ENCODE results near the gene DPYSL4.
"Not testable (repeated sequence)": the region's sequence is repeated elsewhere in the genome, so short reads cannot be mapped to it uniquely, and the experiment has no call there.

The DPYSL4 gene

DNA sequence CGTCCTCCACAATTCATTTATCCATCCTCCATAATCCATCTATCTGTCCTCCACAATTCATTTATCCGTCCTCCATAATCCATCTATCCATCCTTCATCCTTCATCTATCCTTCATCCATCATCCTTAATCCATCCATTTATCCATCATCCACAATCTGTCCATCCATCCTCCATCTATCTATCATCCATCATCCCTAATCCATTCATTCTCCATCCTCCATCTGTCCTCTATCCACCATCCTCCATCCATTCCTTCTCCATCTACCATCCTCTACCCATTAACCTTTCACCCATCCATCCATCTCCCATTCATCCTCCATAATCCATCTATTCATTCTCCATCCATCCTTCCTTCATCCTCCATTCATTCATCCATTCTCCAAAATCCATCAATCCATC, 36.0 kb upstream of the DPYSL4 start:
- no peak for DNase-seq

DNA sequence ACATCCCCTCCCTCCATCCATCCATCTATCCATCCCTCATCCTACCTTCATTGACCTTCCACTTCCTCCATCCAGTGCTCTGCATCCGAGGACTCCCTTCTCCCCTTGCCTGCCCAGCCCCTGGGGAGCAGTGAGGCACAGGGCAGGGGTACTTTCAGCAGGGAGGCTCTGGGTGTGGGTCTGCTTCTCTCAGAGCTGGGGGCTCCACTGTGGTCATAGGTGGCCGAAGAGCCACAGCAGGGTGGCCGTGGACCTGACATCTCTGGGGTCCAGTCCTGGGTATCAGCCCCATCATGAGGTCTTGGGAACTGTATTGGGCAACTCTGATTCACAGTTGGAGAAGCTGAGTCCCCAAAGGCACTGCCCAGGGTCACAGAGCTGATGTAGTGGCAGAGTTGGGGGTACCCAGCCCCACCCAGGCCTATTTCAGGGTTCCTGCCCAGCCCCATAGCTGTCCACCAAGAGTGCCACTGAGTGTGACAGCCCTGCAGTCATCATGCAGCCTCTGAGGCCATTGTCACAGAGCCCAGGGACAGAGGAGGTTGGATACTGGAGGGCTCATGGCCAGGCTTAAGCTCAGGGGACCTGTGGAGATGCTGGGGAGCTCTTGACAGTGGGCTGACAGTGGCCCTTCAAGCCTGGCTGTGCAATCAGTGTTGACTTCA, 35.3 kb upstream of the DPYSL4 start:
- no peak for DNase-seq

DNA sequence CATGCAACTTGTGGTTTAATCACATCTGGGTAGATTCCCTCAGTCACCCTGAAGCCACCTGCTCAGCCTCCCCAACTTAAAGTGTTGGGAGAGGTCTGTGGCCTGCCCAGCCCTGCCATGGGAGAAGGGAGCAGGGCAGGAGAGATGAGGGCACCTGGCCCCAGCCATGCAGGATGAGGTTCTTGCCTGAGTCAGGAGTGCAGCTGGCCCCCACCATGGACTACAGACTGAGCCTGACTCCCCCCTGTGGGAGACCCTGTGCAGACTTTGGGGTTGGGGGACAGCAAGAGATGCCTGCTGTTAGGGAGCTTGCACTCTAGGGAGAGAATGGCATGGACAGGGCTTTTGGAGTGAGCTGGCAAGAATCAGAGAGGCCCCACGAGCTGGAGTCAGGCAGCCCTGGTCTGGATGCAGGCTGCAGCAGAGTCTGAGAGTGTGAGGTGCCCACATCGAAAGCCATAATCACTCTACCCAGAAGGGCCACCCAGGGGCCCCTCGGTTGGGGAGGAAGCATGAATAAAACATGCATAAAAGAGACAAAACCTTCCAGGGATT, 34.7 kb upstream of the DPYSL4 start:
- DNase-seq = no peak

GRCh38 chr10:132152896-132153580, 33.7 kb upstream of the DPYSL4 start:
- no peak for DNase-seq

DNA sequence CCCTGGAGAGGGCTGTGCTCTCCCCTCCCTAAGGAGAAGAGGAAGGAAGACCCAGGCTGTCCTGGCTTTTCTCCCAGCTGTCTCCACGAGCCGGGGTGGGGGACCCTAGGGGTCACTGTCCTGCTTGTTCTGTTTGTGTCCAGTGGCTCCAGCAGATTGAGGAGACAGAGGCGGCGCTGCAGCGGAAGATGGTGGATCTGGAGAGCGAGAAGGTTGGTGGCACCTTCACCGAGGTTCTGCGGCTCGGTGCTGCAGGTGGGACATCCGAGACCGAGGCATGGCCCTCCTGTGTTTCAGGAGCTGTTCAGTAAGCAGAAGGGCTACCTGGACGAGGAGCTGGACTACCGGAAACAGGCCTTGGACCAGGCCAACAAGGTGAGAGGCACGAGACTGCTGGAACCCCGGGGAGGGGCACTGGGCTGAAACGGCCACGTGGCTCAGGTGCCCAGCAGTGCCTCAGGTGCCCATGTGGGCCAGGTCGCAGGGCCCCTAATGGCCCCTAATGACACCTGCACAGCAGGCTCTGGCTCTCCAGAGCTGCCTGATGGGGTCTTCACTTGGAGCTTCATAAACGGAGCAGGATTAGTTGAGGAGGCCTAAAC, 33.0 kb upstream of the DPYSL4 start:
- DNase-seq = no peak

GRCh38 chr10:132154440-132154839, 32.3 kb upstream of the DPYSL4 start:
- no peak for DNase-seq

GRCh38 chr10:132154931-132155330, 31.8 kb upstream of the DPYSL4 start:
- no peak for DNase-seq

DNA sequence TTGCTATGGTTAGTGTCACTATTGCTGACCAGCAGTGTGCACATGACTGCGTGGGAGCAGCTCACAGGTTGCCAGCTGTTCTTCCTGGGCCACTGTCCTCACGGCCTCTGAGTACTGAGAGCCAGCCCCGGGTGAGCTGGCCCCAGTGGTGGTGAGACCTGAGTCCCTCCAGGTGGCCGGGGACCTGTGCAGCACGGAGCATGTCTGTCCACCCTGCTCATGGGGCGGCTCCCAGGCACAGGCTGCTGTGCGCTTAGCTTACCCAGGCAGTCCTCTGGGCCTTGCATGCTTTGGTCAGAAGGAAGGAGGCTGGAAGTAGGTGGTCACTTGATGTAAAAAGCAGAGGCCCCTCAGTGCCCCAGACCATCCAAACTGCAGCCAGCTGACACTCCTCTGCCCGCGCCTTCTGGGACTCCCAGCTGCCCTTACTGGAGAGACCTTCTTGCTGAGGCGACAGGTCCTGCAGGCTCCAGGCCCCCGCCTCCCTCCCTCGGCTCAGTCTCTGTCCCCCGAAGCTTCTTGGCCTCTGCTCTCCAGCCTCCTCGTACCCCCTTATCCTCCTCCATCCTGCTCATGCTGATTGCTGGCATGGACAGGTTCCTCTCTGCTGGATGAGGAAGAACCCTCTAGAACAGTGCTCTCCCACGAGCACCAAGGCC, 30.9 kb upstream of the DPYSL4 start:
- no peak for DNase-seq

DNA sequence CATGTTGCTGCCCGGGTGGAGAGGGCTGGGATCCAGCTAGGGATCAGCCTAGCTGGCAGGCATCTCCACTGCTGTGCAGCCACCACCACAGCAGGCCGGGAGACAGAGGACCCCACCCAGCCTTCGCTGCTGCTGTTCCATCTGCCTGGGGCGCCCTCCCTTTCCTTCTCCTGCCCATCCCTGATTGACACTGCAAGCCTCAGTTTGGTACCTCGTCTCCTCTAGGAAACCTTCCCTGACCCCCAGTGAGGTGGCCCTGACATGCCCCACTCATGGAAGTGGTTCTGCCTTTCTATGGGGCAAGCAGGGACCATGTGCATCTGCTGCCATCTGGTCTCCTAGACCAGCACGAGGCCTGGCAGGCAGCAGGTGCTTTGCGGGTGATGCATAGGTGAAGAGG, 30.4 kb upstream of the DPYSL4 start:
- DNase-seq = no peak

DNA sequence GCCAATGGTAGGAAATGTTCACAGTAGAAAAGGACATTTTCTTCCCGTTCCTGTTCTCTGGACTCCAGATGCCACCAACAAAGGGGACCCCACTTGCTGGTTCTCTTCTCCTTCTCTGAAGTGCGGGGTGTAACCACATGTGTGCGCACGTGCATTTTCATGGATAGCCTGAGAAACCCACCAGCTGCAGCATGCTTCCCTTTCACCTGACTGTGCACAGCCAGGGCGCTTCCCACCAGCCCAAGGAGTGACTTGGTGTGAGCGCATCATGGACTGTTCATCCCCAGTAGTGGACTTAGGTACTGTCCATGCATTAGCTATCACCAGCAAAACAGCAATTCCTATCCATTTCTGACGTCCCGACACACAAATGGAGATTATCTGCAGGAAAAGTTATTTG, 29.6 kb upstream of the DPYSL4 start:
- DNase-seq = no peak

GRCh38 chr10:132158122-132158741, 28.5 kb upstream of the DPYSL4 start:
- peak; percentile 24 for DNase-seq

GRCh38 chr10:132158823-132159222, 27.9 kb upstream of the DPYSL4 start:
- DNase-seq = no peak

- DNase-seq = not testable (repeated sequence)
These were observed 27.2 kb upstream of the DPYSL4 start for GRCh38 chr10:132159302-132160230.

- DNase-seq = not testable (repeated sequence)
These were observed 26.5 kb upstream of the DPYSL4 start for GRCh38 chr10:132160231-132160630.

DNA sequence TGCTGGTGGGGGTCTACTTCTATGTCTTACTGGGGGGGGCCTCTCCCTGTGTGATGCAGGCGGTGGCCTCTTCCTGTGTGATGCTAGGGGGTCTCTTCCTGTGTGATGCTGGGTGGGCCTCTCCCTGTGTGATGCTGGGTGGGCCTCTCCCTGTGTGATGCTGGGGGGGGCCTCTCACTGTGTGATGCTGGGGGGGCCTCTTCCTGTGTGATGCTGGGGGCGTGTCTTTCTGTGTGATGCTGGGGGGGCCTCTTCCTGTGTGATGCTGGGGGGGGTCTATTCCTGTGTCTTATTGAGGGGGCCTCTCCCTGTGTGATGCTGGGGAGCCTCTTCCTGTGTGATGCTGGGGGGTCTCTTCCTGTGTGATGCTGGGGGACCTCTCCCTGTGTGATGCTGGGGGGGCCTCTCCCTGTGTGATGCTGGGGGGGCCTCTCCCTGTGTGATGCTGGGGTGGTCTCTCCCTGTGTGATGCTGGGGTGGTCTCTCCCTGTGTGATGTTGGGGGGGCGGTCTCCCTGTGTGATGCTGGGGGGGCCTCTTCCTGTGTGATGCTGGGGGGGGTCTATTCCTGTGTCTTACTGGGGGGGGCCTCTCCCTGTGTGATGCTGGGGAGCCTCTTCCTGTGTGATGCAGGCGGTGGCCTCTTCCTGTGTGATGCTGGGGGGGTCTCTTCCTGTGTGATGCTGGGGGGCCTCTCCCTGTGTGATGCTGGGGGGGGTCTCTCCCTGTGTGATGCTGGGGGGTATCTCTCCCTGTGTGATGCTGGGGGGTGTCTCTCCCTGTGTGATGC, 25.7 kb upstream of the DPYSL4 start:
- not testable (repeated sequence) for DNase-seq

DNA sequence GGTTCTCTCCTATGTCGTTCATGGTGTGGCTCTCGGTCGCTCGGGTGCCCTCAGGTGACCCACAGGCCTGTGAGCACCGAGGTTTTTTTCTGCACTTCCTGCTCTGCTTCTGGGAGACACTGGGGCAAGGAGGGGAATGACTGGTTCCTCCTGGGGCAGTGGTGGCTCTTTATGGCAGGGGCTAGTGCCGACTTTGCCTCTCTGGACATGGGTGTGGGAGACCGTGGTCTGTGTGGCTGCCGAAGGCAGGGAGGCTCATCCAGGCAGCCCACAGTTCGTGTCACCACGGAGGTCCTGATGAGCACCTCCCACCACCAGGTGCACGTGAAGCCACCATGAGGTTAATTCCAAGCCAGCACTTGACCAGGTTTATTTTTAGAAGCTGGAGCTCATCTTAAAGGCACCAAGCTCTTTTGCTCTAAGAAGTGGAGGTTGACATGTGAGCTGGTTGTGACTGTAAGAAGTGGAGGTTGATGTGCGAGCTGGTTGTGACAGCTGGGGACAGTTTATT, 24.7 kb upstream of the DPYSL4 start:
- DNase-seq = no peak

DNA sequence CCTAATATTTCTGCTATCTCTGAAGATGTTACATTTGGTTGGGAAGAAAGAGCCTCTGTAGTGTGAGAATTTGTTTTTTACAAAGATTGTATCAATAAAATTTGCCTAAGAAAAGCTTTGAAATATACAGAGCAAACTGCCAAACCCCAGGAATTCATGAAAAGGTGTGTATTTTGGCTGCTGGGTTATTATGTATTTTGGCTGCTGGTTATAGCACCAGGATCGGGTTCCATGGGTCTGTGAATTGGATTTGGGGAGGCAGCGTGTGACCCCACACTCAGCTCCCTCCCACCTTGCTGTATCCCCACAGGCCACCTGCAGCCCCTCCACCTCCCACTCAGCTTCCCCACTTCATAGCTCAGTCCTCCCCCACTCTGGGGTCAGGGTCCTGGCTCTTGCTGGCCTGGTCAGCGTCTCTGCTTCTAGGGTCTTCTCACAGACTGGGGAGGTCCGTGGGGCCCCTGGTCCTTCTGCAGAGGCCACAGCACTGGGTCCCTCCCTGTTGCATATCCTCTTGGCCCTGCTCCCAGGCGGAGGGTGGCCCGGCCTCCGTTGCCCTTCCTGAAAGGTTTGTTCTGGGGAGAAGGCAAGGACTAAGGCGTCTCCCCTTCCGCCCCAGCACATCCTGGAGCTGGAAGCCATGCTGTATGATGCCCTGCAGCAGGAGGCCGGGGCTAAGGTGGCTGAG, 24.0 kb upstream of the DPYSL4 start:
- no peak for DNase-seq

- peak; percentile 51 for DNase-seq
These were observed 23.4 kb upstream of the DPYSL4 start for GRCh38 chr10:132163278-132163765.

DNA sequence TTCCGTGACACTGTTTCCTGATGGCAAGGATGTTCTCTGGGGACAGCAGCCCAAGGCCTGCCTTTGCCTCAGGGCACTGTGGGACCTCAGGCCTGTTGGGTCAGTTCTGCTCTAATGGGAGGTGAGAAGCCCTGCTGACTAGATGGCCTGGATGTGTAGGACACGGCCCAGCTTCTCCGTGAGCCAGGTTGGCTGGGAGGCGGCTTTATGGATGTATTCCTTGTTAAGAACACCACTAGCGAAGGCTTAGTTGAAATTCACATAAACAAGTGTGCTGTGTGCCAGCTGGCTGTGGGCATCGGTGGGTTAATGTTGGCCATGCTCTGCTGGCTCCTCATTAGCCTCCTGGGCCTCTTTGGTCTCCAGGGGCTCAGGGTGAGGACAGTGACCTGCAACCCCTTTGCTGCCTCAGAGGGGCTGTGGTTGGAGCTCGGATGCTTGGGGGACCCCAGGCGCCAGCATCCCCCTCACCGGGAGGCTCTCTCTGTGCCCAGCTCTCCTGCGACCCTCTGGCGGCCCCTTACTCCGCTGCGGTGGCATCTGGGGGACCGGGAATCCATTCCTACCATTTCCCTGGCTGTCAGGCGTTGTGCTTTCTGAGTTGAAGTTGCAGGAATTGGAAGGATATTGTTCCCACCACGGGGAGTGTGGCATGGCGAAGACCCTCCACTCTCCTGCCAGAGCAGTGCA, 22.8 kb upstream of the DPYSL4 start:
- no peak for DNase-seq

Measured in stimulated activated CD4-positive, alpha-beta T cell treated with anti-CD3 and anti-CD28 coated beads, Interleukin-4, amount 100 ng/mL, for 1 hour (primary cell).